Mesothelial cell of epicardium (in vitro differentiated cells): Measurements from ENCODE around the gene USP22. TPM values are rescaled to one million over a fixed set of nuclear protein-coding genes. Genes with fewer than 3 reads are reported as not detected.
"Not testable (repeated sequence)": the region's sequence is repeated elsewhere in the genome, so short reads cannot be mapped to it uniquely, and the experiment has no call there.

Experiments
- DNase-seq, 2 experiments: peaks; one replicate each; pipeline ENCODE4 v3.0.0; 2021; ENCODE audit warnings: low spot score in 2 of 2; ENCODE audit not compliant: unreplicated experiment in 2 of 2
- H3K27ac Mint-ChIP-seq: 2 replicates; pipeline ENCODE4 v1.8.0; 2021; ENCODE audit warnings: mixed read lengths
- H3K27me3 Mint-ChIP-seq: 2 replicates; pipeline ENCODE4 v1.8.0; 2021; ENCODE audit warnings: low read depth, mixed read lengths
- H3K36me3 Mint-ChIP-seq: 2 replicates; pipeline ENCODE4 v1.8.0; 2021; ENCODE audit warnings: mixed read lengths
- H3K4me1 Mint-ChIP-seq: 2 replicates; pipeline ENCODE4 v1.8.0; 2021; ENCODE audit warnings: mixed read lengths
- H3K4me3 Mint-ChIP-seq: 2 replicates; pipeline ENCODE4 v1.8.0; 2021; ENCODE audit warnings: mild to moderate bottlenecking, moderate library complexity, mixed read lengths
- H3K9me3 Mint-ChIP-seq: 2 replicates; pipeline ENCODE4 v1.8.0; 2021; ENCODE audit warnings: mixed read lengths
- CTCF ChIP-seq: fragments of 200-600 bp; sonication (generic); IDR thresholded peaks from one replicate; pipeline ENCODE4 v1.5.0; 2021; ENCODE audit warnings: antibody characterized with exemption; ENCODE audit not compliant: unreplicated experiment
- total RNA-seq: library from RNA; stranded (reverse); gene quantifications from 3 replicates; pipeline ENCODE4 v1.2.1, GENCODE V29; 2021

USP22 gene
- total RNA-seq, 1 donor from 2014 or later, result 348 TPM

DNA sequence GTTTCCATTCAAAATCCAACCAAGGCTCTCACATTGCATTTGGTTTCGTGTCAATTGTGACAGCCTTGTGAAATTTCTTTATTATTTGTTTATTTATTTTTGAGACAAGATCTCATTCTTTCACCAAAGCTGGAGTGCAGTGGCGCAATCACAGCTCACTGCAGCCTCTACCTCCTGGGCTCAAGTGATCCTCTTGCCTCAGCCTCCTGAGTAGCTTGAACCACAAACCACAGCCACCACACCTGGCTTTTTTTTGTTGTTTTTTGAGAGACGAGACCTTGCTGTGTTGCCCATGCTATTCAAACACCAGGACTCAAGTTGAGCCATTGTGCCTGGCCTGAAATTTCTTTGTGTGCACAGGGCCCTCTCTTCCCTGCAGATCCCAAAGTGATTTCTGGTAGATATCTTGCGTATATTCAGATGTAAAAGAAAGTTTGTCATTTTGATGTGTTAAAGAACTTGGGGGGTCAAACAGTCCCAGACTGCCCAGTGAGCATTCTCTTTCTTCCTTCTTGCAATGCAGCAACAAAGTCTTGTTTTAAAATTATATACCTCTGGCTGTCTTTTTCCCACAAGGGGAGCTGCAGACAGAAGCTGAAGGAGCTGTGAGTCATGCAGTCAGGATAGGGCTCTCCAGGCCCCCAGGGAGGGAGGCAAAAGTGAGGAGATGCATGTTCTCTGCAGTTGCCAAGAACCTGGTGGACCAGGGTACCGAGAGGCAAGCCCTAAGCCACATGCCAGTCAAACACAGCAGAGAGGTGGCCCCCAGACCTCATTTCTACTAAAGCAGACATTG, 15.5 kb upstream of the USP22 start:
- H3K36me3 Mint-ChIP-seq, result no peaks in the 10 kb centered on the region
- TF ChIP-seq CTCF, result no peak
- no peaks in the 10 kb centered on the region for H3K27me3 Mint-ChIP-seq
- H3K27ac Mint-ChIP-seq, result no peak overlapping the region
- H3K4me3 Mint-ChIP-seq, result no peak overlapping the region
- DNase-seq, result no peak
- H3K9me3 Mint-ChIP-seq, result no peaks in the 10 kb centered on the region
- no peaks in the 10 kb centered on the region for H3K4me1 Mint-ChIP-seq

- H3K27me3 Mint-ChIP-seq, H3K4me3 Mint-ChIP-seq: not testable (repeated sequence)
Measured at GRCh38 chr17:21053056-21053455, 10.2 kb upstream of the USP22 start.

DNA sequence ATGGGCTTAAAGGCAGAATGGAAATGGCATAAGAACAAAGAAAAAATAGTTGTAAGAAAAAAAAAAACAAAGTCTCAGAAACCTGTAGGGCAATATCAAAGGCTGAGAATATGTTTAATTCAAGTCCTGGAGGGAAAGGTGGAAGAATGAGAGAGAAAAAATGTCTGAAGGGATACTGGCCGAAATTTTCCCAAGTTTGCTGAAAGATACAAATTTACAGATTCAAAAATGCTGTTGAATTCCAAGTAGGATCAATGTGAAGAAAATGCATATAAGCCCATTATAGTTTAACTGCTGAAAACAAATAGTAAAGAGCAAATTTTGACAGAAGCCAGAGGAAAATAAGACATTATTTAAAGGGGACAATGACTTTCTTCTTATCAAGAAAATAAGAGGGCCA, 6.6 kb upstream of the USP22 start:
- H3K27ac Mint-ChIP-seq, result no peak overlapping the region

More at GRCh38 chr17:21053056-21053455, 10.2 kb upstream of the USP22 start:
- H3K4me1 Mint-ChIP-seq, result peaks cover 15% of the 10 kb centered on the region
- H3K36me3 Mint-ChIP-seq, H3K27ac Mint-ChIP-seq, DNase-seq, H3K9me3 Mint-ChIP-seq: not testable (repeated sequence)

GRCh38 chr17:21046216-21046615, 3.4 kb upstream of the USP22 start:
- no peak for DNase-seq
- no peak overlapping the region for H3K27ac Mint-ChIP-seq
- no peak for TF ChIP-seq CTCF
- no peaks in the 10 kb centered on the region for H3K27me3 Mint-ChIP-seq
- H3K4me3 Mint-ChIP-seq, result no peak overlapping the region
- H3K4me1 Mint-ChIP-seq, result peaks cover 11% of the 10 kb centered on the region
- H3K9me3 Mint-ChIP-seq, result peaks cover 9% of the 10 kb centered on the region
- peaks cover 2% of the 10 kb centered on the region for H3K36me3 Mint-ChIP-seq

More for the DNA sequence above, 6.6 kb upstream of the USP22 start:
- DNase-seq, result no peak
- Mint-ChIP-seq H3K36me3 (peaks cover 2% of the 10 kb centered on the region), H3K4me3 (no peak overlapping the region), H3K27me3 (no peaks in the 10 kb centered on the region), H3K9me3 (peaks cover 9% of the 10 kb centered on the region), H3K4me1 (peaks cover 15% of the 10 kb centered on the region)
- no peak for TF ChIP-seq CTCF

- DNase-seq, result no peak
- H3K27me3 Mint-ChIP-seq, result no peaks in the 10 kb centered on the region
- no peak overlapping the region for H3K4me3 Mint-ChIP-seq
- H3K4me1 Mint-ChIP-seq, result peaks cover 20% of the 10 kb centered on the region
- TF ChIP-seq CTCF, result no peak
- H3K27ac Mint-ChIP-seq, result no peak overlapping the region
- H3K9me3 Mint-ChIP-seq, result peaks cover 9% of the 10 kb centered on the region
- peaks cover 2% of the 10 kb centered on the region for H3K36me3 Mint-ChIP-seq
Measured at GRCh38 chr17:21044971-21045370, 2.2 kb upstream of the USP22 start.

DNA sequence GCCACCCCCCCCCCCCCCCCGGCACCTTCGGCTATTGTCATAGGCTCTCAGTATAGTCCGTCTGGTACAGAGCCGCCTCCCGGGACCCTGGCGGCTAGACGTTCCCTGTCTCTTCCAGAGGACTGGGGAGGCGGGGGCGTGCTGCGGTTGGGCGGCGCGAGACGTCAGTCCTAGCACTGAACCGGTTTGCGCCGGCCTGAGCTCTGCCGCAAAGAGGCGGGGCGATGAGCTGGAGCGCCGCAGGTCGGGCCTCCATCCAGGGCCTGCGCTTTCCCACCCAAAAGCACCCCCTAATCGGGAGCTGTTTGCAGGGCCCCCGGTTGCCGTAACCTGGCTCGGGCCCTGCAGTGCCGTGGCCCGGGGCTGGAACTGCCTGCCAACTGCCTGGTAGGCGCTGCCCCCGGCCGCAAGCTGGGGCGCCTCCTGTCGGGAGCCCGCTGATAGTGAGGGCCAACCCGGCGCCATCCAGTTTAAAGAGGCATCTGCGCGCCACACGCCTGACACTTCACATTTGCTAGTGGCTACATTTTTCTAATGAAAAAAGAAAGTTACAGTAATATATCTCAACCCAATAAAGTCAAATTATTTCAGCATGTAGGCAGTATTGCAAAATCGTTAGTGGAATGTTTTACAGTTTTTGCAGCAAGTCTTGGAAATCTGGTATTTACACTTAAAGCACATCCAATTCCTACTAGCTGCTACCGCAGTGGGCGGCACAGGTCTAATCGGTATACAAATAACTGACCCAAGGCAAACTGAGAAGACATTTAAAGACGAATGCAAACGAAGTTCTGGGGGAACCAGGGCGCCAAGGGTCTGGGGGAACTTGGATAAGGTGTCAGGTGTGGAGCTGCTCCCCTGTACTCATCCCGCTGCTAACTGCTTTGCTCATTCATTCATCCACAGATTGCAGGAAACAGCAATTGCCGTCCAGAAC, 753 bp upstream of the USP22 start:
- no peaks in the 10 kb centered on the region for H3K27me3 Mint-ChIP-seq
- DNase-seq, result peak; percentile 96 to 99
- peak overlapping the region; percentile 68 for H3K4me3 Mint-ChIP-seq
- H3K4me1 Mint-ChIP-seq, result peaks cover 26% of the 10 kb centered on the region
- TF ChIP-seq CTCF, result peak; percentile 60
- H3K36me3 Mint-ChIP-seq, result no peaks in the 10 kb centered on the region
- H3K27ac Mint-ChIP-seq, result peak overlapping the region; percentile 92
- H3K9me3 Mint-ChIP-seq, result peaks cover under 1% of the 10 kb centered on the region
